Measurements from ENCODE around the gene WDR90. TPM values are rescaled to one million over a fixed set of nuclear protein-coding genes. Genes with fewer than 3 reads are reported as not detected.
"Not testable (repeated sequence)": the region's sequence is repeated elsewhere in the genome, so short reads cannot be mapped to it uniquely, and the experiment has no call there.

Gene WDR90
- total RNA-seq, 1 donor from 2014 or later = 9.3 TPM

DNA sequence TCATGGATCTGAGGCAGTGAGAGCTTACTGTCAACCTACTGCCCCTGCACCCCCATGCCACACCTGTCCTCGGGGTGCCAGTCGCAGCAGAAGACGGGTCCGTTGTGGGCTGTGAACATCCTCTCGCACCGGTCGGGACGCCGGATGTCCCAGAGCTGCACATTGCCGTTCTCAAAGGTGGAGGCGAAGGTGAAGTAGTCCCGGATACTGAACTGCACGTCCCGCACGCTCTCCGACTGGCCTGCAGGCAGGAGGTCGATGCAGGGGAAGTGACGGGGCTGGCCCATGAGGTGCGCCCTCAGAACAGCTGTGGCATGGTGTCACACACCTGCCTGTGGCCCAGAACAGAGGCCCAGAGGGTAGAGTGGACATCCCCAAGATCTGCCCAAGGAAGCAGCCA is 38.3 kb downstream of the WDR90 start:
- H3K4me1 ChIP-seq = peaks cover 7% of the 10 kb centered on the region
- Mint-ChIP-seq H3K9me3 (no peaks in the 10 kb centered on the region), H3K27ac (no peak overlapping the region), H3K4me1 (peaks cover 20% of the 10 kb centered on the region), H3K27me3 (ENCODE audit: insufficient read depth, low read depth) (peaks cover 17% of the 10 kb centered on the region), H3K36me3 (peaks cover 2% of the 10 kb centered on the region), H3K4me3 (peak overlapping the region; percentile 21)
- H3K9ac ChIP-seq = no peak overlapping the region
- H3K79me2 ChIP-seq (ENCODE audit: low read depth) = peaks cover 25% of the 10 kb centered on the region
- H2AFZ ChIP-seq (replicated peaks) = no peak overlapping the region
- peaks cover 34% of the 10 kb centered on the region for H3F3A ChIP-seq (ENCODE audit: low read depth)
- H3K27me3 ChIP-seq = peaks cover 21% of the 10 kb centered on the region
- no peak overlapping the region for H3K4me3 ChIP-seq
- peaks cover 13% of the 10 kb centered on the region for H4K20me1 ChIP-seq (ENCODE audit: low read depth)
- TF ChIP-seq EZH2 (IDR thresholded peaks at IDR 0.05) (no peak), EZH2phosphoT487 (IDR thresholded peaks at IDR 0.05) (no peak)
- TF ChIP-seq, protein P1, sequence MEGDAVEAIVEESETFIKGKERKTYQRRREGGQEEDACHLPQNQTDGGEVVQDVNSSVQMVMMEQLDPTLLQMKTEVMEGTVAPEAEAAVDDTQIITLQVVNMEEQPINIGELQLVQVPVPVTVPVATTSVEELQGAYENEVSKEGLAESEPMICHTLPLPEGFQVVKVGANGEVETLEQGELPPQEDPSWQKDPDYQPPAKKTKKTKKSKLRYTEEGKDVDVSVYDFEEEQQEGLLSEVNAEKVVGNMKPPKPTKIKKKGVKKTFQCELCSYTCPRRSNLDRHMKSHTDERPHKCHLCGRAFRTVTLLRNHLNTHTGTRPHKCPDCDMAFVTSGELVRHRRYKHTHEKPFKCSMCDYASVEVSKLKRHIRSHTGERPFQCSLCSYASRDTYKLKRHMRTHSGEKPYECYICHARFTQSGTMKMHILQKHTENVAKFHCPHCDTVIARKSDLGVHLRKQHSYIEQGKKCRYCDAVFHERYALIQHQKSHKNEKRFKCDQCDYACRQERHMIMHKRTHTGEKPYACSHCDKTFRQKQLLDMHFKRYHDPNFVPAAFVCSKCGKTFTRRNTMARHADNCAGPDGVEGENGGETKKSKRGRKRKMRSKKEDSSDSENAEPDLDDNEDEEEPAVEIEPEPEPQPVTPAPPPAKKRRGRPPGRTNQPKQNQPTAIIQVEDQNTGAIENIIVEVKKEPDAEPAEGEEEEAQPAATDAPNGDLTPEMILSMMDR (IDR thresholded peaks at IDR 0.05) = no peak
- H3K27ac ChIP-seq = no peak overlapping the region
- no peaks in the 10 kb centered on the region for H3K36me3 ChIP-seq
- H3K9me3 ChIP-seq (ENCODE audit: low read depth) = no peaks in the 10 kb centered on the region
- DNase-seq (ENCODE audit: low spot score) = no peak
- no peak overlapping the region for H3K4me2 ChIP-seq

DNA sequence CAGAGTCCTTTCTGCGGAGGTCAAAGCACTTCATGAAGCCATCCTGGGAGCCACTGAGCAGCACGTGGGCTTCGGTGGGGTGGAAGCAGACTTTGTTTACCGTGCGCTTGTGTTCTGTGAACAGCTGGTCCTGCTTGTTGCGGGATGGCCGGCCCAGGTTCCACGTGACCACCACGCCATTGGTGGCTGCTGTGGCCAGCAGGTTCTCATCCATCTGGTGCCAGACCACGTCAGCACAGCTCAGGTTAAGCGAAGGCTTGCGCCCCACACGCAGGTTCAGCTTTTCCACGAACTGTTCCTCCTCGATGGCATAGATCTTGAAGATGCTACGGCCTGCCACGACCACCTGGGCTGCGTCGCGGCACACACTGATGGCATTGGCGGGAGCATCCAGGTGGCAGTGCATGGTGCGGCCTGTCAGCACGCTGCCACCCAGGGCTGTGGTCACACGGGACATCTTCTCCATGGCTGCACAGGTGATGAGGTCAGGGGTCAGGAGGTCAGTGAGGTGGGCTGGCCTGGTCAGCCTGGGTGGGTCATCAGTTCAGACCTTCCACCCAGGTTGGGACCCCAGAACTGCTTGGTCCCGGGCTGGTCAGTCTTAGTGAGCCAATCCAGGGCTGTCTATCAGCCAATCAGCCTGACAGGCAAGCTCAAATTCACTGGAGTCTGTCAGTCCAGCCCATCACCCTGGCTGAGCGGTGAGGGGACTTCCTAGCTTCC is 40.2 kb downstream of the WDR90 start:
- Histone ChIP-seq H3K4me2 (peak overlapping the region; percentile 96), H3K9ac (peak overlapping the region; percentile 64), H2AFZ (replicated peaks) (no peak overlapping the region), H3K9me3 (ENCODE audit: low read depth) (no peaks in the 10 kb centered on the region), H3K4me1 (peaks cover 1% of the 10 kb centered on the region), H3K27me3 (peaks cover 39% of the 10 kb centered on the region), H3K4me3 (peak overlapping the region; percentile 79), H3K36me3 (no peaks in the 10 kb centered on the region), H3K27ac (no peak overlapping the region), H4K20me1 (ENCODE audit: low read depth) (no peaks in the 10 kb centered on the region), H3F3A (ENCODE audit: low read depth) (peaks cover 41% of the 10 kb centered on the region), H3K79me2 (ENCODE audit: low read depth) (peaks cover 10% of the 10 kb centered on the region)
- peaks cover 21% of the 10 kb centered on the region for H3K27me3 Mint-ChIP-seq (ENCODE audit: insufficient read depth, low read depth)
- DNase-seq (ENCODE audit: low spot score) = no peak
- H3K9me3 Mint-ChIP-seq = no peaks in the 10 kb centered on the region
- H3K27ac Mint-ChIP-seq = no peak overlapping the region
- TF ChIP-seq EZH2phosphoT487 (IDR thresholded peaks at IDR 0.05) (no peak), EZH2 (IDR thresholded peaks at IDR 0.05) (no peak)
- TF ChIP-seq, protein P1 (IDR thresholded peaks at IDR 0.05) = no peak
- H3K4me1 Mint-ChIP-seq = peaks cover 12% of the 10 kb centered on the region
- H3K4me3 Mint-ChIP-seq = peak overlapping the region; percentile 94
- no peaks in the 10 kb centered on the region for H3K36me3 Mint-ChIP-seq

DNA sequence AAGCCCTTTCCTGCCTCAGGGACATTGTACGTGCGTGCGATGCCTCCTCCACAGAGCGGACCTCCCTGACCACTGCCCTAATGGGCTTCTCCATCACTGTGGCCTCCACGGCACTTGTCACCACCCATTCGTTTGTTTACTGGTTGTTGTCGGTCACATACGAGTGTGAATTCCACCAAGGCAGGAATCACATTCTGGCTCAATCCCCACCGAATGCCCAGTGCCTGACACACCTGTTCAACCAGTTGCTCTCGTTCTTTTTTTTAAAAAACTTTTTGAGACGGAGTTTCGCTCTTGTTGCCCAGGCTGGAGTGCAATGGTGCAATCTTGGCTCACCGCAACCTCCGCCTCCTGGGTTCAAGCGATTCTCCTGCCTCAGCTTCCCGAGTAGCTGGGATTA is 42.1 kb downstream of the WDR90 start:
- H3K27me3 Mint-ChIP-seq (ENCODE audit: insufficient read depth, low read depth) = peaks cover 32% of the 10 kb centered on the region
- DNase-seq (ENCODE audit: low spot score); H3K4me3 ChIP-seq; H3K27ac Mint-ChIP-seq; H3K4me2 ChIP-seq; H3K27ac ChIP-seq; H3K36me3 ChIP-seq; H3K9me3 ChIP-seq (ENCODE audit: low read depth); H3K9ac ChIP-seq; H3K36me3 Mint-ChIP-seq; H2AFZ ChIP-seq (replicated peaks); H3K4me1 ChIP-seq; H3K9me3 Mint-ChIP-seq: not testable (repeated sequence)
- Histone ChIP-seq H3F3A (ENCODE audit: low read depth) (peaks cover 32% of the 10 kb centered on the region), H4K20me1 (ENCODE audit: low read depth) (peaks cover 13% of the 10 kb centered on the region), H3K27me3 (peaks cover 58% of the 10 kb centered on the region), H3K79me2 (ENCODE audit: low read depth) (peaks cover 10% of the 10 kb centered on the region)
- peaks cover 16% of the 10 kb centered on the region for H3K4me1 Mint-ChIP-seq
- H3K4me3 Mint-ChIP-seq = peak overlapping the region; percentile 94

DNA sequence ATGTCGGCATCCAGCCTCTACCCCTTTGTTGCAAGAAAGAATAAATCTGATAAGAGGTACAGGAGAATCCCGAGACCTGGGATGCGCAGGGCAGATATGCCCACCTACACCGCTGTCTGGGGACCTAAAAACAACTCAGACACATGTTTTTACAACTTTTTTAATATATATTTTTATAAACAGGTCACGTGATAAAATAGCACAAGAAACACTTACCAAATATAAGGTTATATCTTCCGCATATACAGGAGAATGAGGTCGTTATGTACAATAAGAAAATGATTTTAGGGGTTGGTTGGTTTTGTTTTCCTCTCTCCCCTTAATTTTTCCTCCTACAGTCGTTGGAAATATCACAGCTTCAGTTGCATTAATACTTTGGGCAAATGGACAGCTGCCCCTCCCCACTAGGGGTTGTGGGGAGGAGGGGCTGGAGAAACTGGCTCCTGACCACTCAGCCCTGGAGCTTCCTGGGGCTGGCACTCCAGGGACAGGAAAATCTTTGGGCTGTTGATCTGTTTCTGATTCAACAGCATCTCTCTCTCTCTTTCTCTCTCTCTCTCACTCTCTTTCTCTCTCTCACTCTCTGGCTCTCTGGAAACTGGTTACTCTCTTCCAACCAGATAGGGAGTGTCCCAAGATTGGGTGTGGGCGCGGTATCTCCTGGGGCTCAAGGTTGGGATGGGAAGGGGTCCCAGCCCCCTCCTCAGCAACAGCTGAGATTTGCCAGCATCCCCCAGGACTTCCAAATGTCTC is 43.4 kb downstream of the WDR90 start:
- Mint-ChIP-seq H3K4me3 (peak overlapping the region; percentile 81), H3K27me3 (ENCODE audit: insufficient read depth, low read depth) (peaks cover 38% of the 10 kb centered on the region), H3K4me1 (peaks cover 16% of the 10 kb centered on the region), H3K36me3 (no peaks in the 10 kb centered on the region), H3K27ac (no peak overlapping the region), H3K9me3 (no peaks in the 10 kb centered on the region)
- Histone ChIP-seq H3K4me2 (no peak overlapping the region), H3K4me3 (no peak overlapping the region), H3F3A (ENCODE audit: low read depth) (peaks cover 32% of the 10 kb centered on the region), H2AFZ (replicated peaks) (no peak overlapping the region), H3K79me2 (ENCODE audit: low read depth) (peaks cover 10% of the 10 kb centered on the region), H3K27me3 (peaks cover 71% of the 10 kb centered on the region), H3K4me1 (peaks cover 8% of the 10 kb centered on the region), H3K36me3 (no peaks in the 10 kb centered on the region), H3K9me3 (ENCODE audit: low read depth) (no peaks in the 10 kb centered on the region), H4K20me1 (ENCODE audit: low read depth) (peaks cover 13% of the 10 kb centered on the region), H3K27ac (no peak overlapping the region), H3K9ac (no peak overlapping the region)
- no peak for DNase-seq (ENCODE audit: low spot score)
- TF ChIP-seq, protein P1 (IDR thresholded peaks at IDR 0.05) = no peak
- no peak for TF ChIP-seq EZH2phosphoT487 (IDR thresholded peaks at IDR 0.05)
- TF ChIP-seq EZH2 (IDR thresholded peaks at IDR 0.05) = no peak
